ENCODE results near the gene EPB41L5. TPM values are rescaled to one million over a fixed set of nuclear protein-coding genes. Genes with fewer than 3 reads are reported as not detected.

The EPB41L5 gene
- total and polyA plus RNA-seq, 10 of the 15 experiments (the other 5 are each of a cell fraction or from before 2014, with no cell fraction given) = 2.1 to 20.4 (median 8.2) TPM

GRCh38 chr2:120110062-120110362, 97.1 kb downstream of the EPB41L5 start:
- ChIA-PET POLR2A (interaction anchor here (0.6 to 1.0 kb wide), 2 partner anchors 12 to 537 kb away, joined by 3 read pairs; no protein-coding TSS in a partner anchor), SMC1A (ENCODE audit: uncharacterized antibody, unreplicated experiment) (interaction anchor here (0.9 to 6.2 kb wide), 18 partner anchors 10 to 469 kb away, joined by 3 to 103 read pairs (median 4); no protein-coding TSS in a partner anchor), RAD21 (ENCODE audit: unreplicated experiment) (interaction anchor here (0.6 to 7.0 kb wide), 3 partner anchors 65 to 473 kb away, joined by 4 to 65 read pairs (median 12); no protein-coding TSS in a partner anchor), CTCF (interaction anchor here (0.6 to 4.2 kb wide), 18 partner anchors 10 to 567 kb away, joined by 3 to 148 read pairs (median 4); no protein-coding TSS in a partner anchor)
- in situ Hi-C loops (cut with MboI) (loop anchor here (10.0 kb wide), 2 partner anchors 205 to 575 kb away; no protein-coding TSS in a partner anchor), intact Hi-C loops (cut with micrococcal nuclease; ENCODE audit: unreplicated experiment) (loop anchor here (5.0 kb wide), 1 partner anchor 202 kb away; no protein-coding TSS in a partner anchor)
- H3K4me3 ChIP-seq = no peak overlapping the region
- H3K79me2 ChIP-seq (ENCODE audit: control insufficient read depth, insufficient read depth, low read length) = no peaks in the 10 kb centered on the region
- ATAC-seq (no peak), FAIRE-seq (no peak), DNase-seq (ENCODE audit: low read depth, low spot score) (no peak)
- no peaks in the 10 kb centered on the region for H3K27me3 ChIP-seq (replicated peaks in 1 of 2; ENCODE audit: control insufficient read depth in 2 of 2, insufficient read depth in 2 of 2, low read length in 1 of 2)
- BruUV-seq (replicated peaks) = no TSS peak
- TF ChIP-seq JUNB (IDR thresholded peaks at IDR 0.05) = no peak
- no peak for TF ChIP-seq MEF2A (IDR thresholded peaks at IDR 0.05; ENCODE audit: insufficient read depth, low read depth, low read length)
- no peak for TF ChIP-seq ZNF207 (IDR thresholded peaks at IDR 0.05; ENCODE audit: borderline replicate concordance)
- TF ChIP-seq ZZZ3 (IDR thresholded peaks at IDR 0.05; ENCODE audit: control insufficient read depth, insufficient read length, low read depth) = no peak
- no peak for TF ChIP-seq SUPT20H (IDR thresholded peaks at IDR 0.05; ENCODE audit: borderline replicate concordance, control insufficient read depth, low read depth, low read length)
- no peak for TF ChIP-seq IRF3 (IDR thresholded peaks at IDR 0.05)
- no peak for TF ChIP-seq DPF2 (IDR thresholded peaks at IDR 0.05)
- H3K4me2 ChIP-seq (ENCODE audit: control insufficient read depth, insufficient read depth) = no peak overlapping the region
- peaks cover 7% of the 10 kb centered on the region for H3K4me1 ChIP-seq (ENCODE audit: control insufficient read depth, insufficient read depth, low read length)
- 3% methylated on average over 3 of the region's 3 CpGs for WGBS (ENCODE audit: insufficient coverage, insufficient replicate concordance, low lambda C conversion rate, missing lambda C conversion rate)
- no peak overlapping the region for H2AFZ ChIP-seq (ENCODE audit: control insufficient read depth, low read depth, low read length)
- H3K36me3 ChIP-seq (ENCODE audit: control insufficient read depth in 2 of 2, insufficient read depth in 2 of 2, low read length in 1 of 2) = no peaks in the 10 kb centered on the region; a peak in 1 of 4 replicates
- H4K20me1 ChIP-seq (ENCODE audit: control insufficient read depth, insufficient read depth) = no peaks in the 10 kb centered on the region
- no peak overlapping the region for H3K27ac ChIP-seq (ENCODE audit: control insufficient read depth, insufficient read depth)
- H3K9ac ChIP-seq (ENCODE audit: control insufficient read depth, insufficient read depth, low read length) = no peak overlapping the region
- no peaks in the 10 kb centered on the region for H3K9me3 ChIP-seq (replicated peaks; ENCODE audit: control insufficient read depth, insufficient read depth, low read length)

All from GM12878 (cell line).